Urothelium cell line (cell line): ENCODE measurements around the gene CEBPG.

Experiments
- DNase-seq: peaks from one replicate; pipeline ENCODE4 v3.0.0; 2011; ENCODE audit warnings: low spot score, mixed read lengths
- FAIRE-seq: peaks from 2 replicates; lab custom pipeline; 2011; peaks lifted over from hg19 to GRCh38; lab: Jason Lieb, UNC

The CEBPG gene

DNA sequence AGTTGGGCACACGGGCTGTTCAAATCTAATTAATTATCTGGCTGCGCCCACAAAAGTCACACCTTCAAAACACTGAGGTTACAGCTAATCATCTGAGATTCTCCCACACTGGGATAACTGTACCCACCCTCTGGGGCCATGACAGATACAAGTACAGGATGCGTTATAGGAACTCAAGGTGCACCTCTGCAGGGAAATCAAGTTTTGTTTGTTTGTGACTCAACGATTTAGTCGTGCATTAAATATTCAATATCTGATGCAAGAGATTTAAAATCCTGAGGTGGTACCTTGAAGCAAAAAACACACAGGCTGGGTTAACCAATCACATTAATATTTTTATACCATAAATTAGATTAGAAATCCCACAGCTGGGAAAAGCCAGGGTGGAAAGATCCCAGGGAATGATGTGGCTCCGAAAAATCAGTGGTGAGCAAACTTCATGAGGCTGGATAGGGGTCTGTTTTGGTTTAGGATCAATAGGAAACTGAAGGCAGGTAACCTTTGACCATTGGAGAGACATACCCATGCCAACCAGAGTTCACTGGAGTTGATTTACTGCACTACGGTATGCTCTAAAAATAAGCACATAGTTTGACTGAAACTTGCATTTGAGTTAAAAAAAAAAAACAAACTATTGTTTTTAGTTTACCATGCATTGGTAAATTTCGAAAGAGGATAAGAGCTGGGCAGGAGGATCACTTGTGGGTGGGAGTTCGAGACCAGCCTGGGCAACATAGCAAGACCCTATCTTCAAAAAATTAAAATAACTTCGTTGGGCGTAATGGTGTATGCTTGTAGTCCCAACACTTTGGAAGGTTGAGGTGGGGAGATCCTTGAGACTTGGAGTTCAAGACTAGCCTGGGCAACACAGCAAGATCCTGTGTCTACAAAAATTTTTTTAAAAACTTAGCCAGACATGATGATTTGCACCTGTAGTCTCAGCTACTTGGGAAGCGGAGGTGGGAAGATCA lies 23.9 kb upstream of the CEBPG start:
- no peak for FAIRE-seq

GRCh38 chr19:33350538-33351309 lies 22.8 kb upstream of the CEBPG start:
- FAIRE-seq (no peak), DNase-seq (peak; percentile 38)

More for the DNA sequence above, 23.9 kb upstream of the CEBPG start:
- DNase-seq, result no peak

DNA sequence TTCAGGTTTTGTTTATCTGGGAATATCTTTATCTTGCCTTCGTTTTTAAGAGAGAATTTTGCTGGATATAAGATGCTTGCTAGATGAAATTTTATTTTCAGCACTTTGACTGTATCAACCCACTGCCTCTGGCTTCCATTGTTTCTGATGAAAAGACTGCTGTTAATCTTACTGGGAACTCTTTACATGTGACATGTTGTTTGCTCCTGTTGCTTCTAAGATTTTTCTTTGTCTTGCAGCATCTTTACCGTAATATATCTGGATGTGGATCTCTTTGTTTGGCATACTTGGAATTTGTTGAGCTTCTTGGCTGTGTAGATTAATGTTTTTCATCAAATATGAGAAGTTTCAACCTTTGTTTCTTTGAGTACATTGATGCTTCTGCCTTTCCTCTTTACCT lies 18.0 kb upstream of the CEBPG start:
- DNase-seq, result no peak
- no peak for FAIRE-seq

DNA sequence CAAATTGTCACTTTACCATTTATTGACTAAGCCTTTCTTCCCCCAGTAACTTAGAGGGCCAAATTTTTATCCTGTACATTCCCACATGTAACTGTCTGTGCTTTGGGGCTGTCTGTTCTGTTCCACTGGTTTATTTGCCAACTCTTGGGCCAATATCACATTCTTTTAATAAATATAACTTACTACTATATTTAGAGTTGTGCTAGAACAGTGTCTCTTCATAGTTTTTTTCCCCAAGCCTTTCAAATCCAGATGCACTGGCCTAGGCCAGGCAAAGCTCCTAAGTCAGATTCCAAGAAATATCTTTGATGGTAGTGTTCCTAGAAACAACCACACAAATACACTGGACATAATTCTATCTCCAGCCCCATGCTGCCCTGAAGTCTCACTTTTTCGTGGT lies 16.0 kb upstream of the CEBPG start:
- FAIRE-seq (no peak), DNase-seq (no peak)

DNA sequence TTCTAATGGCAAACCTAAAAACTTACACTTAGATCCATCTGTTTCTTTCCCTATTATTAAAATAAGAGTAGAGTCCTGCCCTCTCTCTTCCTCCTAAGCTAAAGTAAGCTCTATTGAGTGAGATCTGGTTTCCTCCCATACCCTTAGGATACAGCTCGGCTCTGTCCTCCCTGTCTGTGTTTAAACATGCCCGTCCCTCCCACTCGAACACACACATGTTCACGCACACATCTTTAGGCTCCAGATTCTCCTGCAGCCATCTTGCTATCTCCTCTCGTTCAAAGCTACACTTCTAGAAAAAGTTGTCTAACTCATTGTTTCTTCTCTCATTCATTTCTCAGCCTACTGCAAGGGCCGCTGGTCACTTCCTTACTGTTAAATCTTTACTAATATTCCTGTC lies 15.1 kb upstream of the CEBPG start:
- DNase-seq, result no peak
- FAIRE-seq, result no peak

GRCh38 chr19:33359581-33359980 lies 13.9 kb upstream of the CEBPG start:
- FAIRE-seq, result no peak
- DNase-seq, result no peak

DNA sequence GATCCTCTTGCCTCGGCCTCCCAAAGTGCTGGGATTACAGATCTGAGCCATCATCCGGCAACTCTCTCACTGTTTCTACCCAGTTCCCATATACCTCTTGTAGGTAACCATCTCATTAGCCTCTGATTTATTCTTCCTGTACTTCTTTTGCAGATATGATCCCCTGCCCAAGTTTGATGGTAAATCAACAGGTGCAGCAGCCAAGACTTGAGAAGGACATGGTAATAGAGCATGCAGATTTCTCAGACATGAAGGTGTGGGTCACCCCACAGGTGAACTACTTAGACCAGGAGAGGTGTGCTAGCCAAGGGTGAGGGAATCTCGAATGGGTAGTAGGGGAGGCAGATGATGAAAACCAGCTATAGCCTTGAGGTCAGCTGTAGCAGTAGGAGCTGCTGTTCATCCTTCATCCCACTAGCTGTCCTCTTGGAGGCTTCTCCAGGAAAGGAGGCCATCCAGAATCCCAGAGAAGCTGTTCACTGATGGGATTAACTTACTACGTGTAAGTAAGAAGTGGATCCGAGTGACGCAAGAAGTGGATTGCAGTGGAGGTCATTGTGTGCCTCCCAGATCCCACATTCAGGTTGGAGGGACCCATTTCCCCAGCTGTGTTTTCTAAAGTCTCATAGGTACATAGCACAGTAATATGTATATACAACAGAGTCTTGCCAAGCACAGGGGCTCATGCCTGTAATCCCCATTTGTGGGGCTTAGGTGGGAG lies 10.8 kb upstream of the CEBPG start:
- FAIRE-seq, result no peak
- DNase-seq, result no peak

GRCh38 chr19:33363476-33363875 lies 10.0 kb upstream of the CEBPG start:
- FAIRE-seq (no peak), DNase-seq (no peak)

DNA sequence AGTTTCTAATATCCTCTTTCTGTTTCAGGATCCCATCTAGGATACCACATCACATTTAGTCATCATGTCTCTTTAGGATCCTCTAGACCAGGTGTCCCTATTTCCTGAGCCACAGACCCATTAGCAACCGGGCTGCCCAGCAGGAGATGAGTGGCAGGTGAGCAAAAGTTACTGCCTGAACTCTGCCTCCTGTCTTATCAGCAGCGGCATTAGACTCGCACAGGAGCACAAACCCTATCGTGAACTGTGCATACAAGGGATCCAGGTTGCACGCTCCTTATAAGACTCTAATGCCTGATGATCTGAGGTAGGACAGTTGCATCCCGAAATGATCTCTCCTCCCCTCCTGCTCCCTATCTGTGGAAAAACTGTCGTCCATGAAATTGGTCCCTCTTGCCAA lies 7.8 kb upstream of the CEBPG start:
- no peak for FAIRE-seq
- no peak for DNase-seq

DNA sequence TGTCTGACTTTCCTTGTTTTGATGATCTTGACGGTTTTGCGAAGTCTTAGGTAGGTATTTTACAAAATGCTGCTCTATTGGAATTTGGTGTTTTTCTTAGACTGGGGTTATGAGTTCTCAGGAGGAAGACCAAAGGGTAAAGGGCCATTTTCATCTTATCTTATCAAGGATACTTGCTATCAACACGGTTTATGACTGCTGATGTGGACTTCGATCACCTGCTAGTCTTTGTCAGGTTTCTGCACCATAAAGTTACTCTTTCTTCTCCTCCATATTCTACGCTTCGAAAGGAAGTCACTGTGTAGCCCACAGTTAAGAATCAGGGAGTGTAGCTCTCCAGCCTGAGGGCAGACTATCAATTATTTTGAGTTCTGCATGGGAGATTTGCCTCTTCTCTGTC lies 7.4 kb upstream of the CEBPG start:
- no peak for FAIRE-seq
- DNase-seq, result no peak

DNA sequence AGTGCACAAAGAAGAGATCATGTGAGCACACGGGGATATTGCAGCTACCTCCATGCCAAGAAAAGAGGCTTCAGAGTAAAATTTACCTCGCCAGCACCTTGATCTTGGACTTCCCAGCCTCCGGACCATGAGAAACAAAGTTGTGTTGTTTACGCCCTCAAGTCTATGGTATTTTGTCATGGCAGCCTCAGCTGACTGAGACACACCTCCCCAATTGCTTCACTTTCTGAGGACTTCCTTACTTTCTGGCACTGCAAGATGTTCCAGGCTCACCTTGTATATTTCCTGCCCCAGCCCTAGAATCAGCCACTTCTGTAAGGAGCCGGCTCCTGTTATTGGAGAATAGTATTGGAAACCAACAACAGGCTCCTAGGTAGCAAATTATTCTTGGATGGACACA lies 6.6 kb upstream of the CEBPG start:
- no peak for FAIRE-seq

GRCh38 chr19:33368074-33368864 lies 5.2 kb upstream of the CEBPG start:
- no peak for FAIRE-seq
- DNase-seq, result no peak

More for the DNA sequence above, 6.6 kb upstream of the CEBPG start:
- no peak for DNase-seq

DNA sequence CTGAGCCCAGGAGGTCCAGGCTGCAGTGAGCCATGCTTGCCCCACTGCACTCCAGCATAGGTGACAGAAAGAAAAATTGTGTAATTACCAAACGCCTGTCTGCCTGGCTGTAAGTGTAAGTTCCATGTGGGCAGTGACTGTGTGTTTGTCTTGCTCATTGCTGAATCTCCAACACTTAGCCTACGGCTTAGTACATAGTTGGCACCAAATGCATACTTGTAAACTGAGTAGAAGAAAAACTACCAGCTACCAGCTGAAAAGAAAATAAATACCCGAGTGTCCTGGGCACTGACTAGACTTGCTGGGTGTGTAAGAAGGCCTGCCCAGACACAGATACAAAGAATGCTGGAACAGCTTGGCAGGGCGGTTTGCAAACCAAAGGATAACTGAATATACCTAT lies 2.7 kb upstream of the CEBPG start:
- no peak for FAIRE-seq

GRCh38 chr19:33374236-33374714 lies 766 bp downstream of the CEBPG start:
- FAIRE-seq (no peak), DNase-seq (no peak)

More for the DNA sequence above, 2.7 kb upstream of the CEBPG start:
- no peak for DNase-seq

DNA sequence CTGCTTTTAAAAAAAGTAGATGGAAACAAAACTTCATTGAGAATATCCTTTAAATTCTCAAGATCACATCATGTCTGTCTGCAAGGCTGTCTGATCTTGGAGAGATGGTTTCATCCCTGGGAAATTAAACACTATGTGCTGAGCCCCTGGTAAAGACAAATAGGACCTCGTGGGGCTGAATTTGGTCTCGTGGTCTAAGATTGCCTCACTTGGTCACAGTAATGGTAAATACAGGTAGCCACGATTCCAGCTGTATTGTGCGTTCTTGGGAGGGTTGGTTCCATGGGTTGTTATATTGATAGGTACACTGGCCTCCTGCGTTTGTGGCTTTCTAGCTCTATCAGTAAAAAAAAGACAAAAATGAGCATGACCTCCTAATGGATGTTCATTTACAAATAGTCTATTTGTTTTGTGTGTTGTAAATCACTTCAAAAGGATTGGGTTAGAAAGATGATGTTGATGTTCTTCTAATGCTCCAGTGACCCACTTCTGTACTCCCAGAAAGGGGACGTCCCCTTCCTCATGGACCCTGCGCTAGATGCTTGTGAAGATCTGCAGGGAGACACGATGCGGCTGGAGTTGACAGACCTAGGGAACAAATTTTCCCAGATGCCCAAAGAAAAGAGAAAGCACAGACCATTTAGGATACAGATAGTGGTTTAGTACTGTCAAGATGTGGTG lies 1.8 kb downstream of the CEBPG start:
- FAIRE-seq, result no peak
- no peak for DNase-seq

GRCh38 chr19:33375837-33376159 lies 2.3 kb downstream of the CEBPG start:
- FAIRE-seq (no peak), DNase-seq (no peak)

DNA sequence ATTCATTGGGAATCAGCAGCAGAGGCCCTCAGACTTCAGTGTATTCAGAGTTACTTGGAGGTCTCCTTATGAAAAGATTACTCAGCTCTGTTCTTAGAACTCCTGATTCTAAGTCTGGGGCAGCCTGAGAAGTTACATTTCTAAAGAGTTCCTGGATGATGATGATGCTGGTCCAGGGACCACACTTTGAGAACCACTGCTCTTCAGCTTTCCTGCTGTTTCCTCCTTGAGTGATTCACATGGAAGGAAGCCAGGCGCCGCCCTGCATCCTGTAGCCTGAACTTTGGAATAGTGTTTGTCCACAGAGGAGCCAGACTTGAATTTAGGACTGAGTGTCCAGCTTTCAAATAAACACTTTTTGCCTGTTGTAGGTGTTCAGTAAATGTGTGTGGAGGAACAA lies 2.9 kb downstream of the CEBPG start:
- no peak for FAIRE-seq
- peak; percentile 40 for DNase-seq

GRCh38 chr19:33376941-33377557 lies 3.5 kb downstream of the CEBPG start:
- no peak for FAIRE-seq
- no peak for DNase-seq
